M059J (cell line): ENCODE results near the gene EGF. TPM values are rescaled to one million over a fixed set of nuclear protein-coding genes. Genes with fewer than 3 reads are reported as not detected.

Experiments
- DNase-seq: peaks from one replicate; pipeline ENCODE4 v3.0.0-alpha.2; 2012; ENCODE audit warnings: low read depth
- total RNA-seq: library from RNA; depleted of rRNA; stranded (reverse); fragments of >200 nt; shearing (Covaris generic); gene quantifications from 2 replicates; pipeline ENCODE4 v1.2.3, GENCODE V29; 2014

Gene EGF
- total RNA-seq, 1 experiment from 2014 or later: 4.9 TPM

DNA sequence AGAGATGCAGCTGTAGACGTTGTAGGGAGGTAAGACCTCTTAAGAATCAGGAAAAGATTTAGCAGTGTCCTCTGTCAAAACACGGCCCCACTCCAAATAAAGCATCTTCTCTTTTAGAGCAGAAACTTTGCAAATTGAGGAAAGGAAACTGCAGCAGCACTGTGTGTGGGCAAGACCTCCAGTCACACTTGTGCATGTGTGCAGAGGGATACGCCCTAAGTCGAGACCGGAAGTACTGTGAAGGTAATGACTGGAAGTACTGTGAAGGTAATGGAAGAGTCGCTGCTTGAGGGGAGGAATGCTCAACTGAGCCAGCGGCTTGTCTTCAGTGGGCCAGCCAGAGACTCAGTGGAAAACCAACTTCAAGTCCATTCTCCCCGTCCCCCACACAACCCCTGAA lies 46.5 kb downstream of the EGF start:
- no peak for DNase-seq

DNA sequence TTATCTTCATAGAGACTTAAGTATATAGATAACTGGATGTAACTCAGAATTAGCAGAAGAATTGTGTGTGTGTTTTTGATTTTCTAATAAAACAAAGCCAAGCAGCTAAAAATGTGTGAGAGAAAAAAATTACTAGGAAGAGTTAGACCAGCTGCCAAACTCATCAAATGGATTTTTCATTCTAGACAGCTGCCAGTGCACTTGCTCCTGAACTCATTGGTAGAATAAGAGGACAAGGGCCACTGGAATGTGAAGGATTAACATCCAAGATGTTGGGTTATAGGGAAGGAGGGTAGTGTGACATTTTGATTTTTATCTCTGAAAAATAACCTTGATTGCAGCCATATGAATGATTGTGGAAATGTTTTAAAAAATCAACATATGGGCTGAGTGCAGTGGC lies 49.7 kb downstream of the EGF start:
- no peak for DNase-seq

DNA sequence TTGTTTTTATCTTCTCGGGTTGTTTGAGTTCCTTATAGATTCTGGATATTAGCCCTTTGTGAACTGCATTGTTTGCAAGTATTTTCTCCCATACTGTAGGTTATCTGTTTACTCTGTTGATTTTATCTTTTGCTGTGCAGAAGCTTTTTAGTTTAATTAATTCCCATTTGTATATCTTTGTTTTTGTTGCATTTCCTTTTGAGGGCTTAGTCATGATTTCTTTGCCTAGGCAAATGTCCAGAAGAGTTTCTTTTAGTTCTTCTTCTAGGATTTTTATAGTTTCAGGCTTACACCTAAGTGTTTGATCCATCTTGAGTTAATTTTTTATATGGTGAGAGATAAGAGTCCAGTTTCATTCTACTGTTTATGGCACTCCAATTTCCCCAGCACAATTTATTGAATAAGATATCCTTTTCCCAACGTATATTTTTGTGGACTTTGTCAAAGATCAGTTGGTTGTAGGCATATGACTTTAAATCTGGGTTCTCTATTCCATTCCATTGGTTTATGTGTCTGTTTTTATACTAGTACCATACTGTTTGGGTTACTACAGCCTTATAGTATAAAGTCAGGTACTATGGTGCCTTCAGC lies 54.3 kb downstream of the EGF start:
- peak; percentile 36 for DNase-seq

DNA sequence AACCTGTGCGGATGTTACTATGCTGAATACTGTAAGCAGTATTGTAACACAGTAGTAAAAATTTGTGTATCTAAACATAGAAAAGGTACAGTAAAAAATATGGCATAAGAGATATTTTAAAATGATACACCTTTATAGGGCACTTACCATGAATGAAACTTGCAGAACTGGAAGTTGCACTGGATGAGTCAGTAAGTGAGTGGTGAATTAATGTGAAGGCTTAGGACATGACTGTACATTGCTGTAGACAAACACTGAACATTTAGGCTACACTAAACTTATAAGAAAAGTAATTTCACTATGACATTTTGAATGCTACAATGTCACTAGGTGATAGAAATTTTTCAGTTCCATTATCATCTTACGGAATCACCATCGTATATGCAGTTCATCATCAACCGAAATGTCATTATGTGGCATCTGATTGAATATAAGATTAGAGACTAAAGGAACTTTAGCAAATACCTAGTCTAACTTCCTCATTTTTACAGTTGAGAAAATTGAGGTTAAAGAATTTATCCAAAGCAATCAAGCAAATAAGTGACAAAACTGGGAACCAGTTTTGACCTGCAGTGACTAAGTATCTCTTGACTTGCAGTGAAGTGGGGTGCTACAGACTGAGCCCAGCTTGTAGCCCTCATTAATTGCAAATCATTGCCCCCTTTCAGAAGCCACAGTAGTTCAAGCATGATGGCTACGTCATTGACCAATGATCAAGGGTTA lies 55.3 kb downstream of the EGF start:
- peak; percentile 74 for DNase-seq

DNA sequence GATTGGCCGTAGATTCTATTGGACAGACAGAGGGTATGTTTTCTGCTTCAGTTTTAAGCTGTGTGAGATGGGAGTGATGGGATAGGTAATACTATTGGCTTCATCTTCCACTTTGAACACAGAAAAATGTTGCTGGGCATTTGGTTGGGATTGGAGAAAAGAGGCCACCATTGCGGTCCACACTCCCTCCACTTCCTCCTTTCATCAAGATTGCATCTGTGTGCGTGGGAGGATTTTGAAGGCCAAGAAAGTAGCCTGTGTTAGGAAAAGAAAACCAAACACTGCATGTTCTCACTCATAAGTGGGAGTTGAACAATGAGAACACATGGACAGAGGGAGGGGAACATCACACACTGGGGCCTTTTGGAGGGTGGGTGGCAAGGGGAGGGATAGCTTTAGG lies 56.4 kb downstream of the EGF start:
- DNase-seq: no peak

DNA sequence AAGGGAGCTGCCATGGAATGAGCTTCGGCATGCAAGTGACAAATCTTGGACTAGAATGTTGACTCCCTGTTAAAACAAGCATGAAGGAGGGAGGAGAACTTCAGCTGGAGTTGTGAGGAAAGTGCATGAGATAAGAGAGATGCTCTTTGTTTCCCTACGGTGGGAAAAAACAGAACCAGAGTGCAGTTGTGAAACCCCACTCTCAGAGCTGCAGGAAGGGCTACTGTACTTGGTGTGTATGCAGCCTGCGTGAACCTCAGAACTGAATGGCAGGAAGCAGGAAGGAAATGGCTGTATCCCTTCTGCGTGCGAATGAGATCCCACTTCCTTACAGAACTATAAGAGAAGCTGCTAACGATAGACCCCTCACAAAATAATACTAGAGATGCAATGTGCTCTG lies 57.2 kb downstream of the EGF start:
- no peak for DNase-seq

DNA sequence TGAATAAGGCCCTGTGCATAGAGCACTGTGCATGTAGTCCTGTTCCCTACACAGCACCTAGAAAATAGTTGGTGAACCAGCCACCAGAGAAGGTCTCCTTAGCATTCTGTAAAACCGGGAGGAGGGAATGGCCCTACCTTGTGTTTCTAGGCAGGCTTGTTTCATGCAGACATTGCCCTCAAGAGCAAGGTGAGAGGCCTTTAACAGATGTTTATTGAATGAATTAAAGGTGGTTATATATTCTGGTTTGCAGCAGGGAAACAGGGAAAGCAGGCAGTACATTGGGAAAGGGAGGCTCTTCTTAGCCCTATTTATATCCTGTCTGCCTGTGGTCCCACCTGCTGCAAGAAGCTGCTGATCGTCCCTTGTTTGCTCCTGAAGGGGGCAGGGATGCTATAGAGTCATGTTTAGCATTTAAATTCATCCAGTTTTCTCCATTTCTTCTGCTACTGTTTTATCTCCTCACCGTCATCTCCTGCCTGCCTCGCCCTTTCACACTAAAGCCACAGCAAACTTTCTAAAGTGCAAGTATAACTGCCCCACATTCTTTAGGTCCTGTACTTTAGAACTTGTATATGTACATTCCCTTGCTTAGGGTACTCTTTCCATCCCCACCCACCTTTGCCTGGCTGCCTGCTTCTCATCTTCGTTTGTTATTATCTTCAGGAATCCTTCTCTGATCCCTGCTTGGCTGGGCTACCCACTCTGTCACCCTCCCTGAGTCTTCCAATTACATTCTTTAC lies 60.3 kb downstream of the EGF start:
- DNase-seq: no peak

DNA sequence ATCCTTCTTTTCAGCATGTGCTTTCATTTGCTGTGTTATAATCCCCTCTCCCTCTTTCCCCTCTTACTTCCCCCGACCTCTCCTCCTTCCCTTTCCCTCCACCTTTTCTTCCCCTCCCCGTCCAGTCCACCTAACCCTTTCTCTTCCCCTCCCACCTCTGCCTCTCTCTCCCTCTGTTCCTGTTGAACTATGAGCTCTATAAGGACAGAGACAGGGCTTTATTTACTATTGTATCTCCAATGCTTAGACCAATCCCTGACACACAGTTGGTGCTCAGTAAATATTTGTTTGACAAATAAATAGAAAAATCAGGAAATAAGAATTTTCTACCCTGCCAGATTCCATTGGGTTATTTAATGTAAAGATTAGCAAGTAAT lies 60.8 kb downstream of the EGF start:
- DNase-seq: no peak

DNA sequence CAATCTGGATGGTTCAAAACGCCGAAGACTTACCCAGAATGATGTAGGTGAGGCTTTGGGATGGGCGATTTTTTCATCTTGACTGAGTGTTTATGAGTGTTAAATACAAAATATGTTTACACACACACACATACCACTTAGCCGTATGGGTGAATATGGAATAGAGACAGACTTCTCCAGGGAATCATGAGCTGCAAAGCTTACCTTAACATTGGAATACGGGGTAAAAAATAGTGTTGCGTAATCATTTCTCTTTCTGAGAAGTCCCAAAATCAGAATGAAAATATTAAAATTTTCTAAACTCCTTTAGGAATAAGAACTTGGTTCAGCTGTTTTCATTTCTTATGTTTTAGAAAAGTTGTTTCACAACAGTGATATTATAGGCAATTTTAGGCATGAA lies 63.5 kb downstream of the EGF start:
- no peak for DNase-seq

DNA sequence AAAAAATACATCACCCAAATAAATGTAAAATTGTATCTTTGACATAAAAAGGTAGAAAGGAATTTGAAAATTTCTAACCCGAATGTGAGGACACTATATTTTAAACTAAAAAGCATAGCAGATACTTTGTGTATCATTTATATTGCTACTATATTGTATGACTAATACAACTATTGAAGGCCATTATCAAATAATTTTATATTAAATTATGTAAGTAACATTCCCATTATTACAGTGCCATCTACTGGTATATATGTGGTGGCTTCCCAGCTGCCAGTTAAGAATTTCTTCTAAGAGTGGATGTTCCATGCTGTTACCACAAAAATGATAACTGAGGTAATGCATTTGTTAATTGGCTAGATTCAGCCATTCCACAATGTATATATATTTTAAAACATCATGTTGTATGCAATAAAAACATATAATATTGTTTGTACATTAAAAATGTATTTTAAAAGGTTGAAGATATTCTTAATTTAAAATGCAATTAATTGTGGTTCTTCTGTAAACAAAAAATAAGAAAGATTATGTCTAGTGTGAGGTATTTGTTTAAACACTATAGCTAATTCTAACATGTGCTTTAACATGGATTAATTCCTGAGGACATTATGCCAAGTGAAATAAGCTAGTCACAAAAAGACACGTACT lies 65.3 kb downstream of the EGF start:
- peak; percentile 41 for DNase-seq

DNA sequence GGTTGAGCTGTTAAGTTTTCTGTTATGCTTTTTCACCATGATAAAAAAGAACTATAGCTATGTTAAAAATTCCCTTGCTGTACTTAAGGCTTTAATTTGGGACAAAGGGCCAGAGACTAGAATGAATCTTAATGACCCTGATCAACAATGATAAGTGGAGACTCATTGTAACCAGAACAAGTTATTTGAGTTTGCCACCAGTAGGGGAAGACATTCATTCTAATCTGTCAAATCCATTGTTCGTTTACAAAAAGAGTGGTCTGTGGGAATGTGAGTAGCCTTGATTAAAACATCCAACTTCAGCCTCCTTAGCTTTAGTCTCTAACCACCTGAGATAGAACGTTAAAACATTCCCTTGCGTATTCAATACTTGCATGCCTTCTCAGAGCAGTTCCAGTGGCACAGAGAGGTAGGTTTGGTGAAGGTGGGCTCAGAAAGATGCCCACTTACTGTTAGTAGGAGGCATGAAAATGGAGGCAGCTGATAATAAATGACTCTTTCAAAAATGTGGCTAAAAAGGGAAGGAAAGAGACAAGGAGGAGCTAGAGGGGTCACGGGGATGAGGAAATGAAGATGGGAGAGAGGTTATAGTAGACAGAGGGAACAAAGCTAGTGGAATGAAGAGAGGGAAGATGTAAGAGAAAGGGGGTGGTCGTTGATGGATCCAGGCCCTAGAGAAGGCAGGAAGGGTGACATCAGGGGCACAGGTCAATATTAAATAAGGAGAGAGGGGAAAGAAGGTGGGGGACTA lies 66.2 kb downstream of the EGF start:
- DNase-seq: peak; percentile 12

DNA sequence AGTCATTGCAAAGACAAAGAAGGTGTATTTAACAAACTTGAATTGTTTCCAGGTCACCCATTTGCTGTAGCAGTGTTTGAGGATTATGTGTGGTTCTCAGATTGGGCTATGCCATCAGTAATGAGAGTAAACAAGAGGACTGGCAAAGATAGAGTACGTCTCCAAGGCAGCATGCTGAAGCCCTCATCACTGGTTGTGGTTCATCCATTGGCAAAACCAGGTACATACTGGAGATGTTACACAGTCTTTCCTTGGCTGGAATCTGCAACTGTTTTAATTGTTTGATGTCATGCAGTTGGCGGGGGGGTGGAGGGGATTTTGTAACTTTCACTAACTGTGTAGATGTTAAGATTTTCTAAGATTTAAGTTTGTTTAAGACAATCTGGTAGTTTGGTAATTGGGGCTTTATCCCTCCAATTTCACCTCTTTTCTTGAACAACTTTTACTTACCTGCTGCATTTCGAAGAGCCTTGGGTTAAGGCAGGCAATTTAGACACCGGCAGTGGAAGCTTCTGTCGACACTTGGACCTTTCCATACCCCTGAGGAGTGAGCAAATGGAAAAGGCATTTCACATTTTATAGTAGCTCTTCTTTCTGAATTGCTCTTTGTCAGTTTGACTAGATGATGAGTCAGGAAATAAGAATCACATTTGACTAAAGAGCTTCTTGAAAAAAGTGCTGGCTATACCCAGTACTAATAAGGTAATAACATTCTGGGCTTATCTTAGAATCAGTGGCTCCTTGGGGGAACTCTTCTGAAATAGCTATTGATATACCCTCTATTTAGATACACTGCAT lies 67.4 kb downstream of the EGF start:
- DNase-seq: peak; percentile 82

DNA sequence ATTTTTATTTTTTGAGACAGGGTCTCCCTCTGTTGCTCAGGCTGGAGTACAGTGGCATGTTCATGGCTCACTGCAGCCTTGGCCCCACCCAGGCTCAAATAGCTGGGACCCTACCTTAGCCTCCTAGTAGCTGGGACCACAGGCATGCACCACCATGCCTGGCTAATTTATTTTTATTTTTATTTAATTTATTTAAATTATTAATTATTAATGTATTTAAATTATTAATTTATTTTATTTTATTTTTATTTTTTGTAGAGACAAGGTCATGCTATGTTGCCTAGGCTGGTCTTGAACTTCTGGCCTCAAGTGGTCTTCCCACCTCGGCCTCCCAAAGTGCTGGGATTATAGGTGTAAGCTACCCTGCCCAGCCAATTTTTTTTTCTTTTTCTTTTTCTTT lies 69.3 kb downstream of the EGF start:
- DNase-seq: no peak

DNA sequence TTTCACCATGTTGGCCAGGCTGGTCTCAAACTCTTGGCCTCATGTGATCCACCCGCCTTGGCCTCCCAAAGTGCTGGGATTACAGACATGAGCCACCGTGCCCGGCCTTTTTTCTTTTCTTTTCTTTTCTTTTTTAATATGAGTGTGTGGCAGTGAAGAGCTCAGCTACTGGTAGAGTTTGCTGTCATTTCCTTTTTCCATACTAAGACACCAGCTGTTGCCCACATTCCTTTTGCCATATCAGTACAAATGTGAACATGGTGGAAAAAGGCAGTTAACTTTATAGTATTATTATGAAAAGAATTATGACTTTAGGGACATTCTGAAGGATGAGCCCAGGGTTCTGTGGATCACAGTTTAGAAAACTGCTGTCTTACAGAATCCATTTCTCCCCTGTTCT lies 69.8 kb downstream of the EGF start:
- no peak for DNase-seq

DNA sequence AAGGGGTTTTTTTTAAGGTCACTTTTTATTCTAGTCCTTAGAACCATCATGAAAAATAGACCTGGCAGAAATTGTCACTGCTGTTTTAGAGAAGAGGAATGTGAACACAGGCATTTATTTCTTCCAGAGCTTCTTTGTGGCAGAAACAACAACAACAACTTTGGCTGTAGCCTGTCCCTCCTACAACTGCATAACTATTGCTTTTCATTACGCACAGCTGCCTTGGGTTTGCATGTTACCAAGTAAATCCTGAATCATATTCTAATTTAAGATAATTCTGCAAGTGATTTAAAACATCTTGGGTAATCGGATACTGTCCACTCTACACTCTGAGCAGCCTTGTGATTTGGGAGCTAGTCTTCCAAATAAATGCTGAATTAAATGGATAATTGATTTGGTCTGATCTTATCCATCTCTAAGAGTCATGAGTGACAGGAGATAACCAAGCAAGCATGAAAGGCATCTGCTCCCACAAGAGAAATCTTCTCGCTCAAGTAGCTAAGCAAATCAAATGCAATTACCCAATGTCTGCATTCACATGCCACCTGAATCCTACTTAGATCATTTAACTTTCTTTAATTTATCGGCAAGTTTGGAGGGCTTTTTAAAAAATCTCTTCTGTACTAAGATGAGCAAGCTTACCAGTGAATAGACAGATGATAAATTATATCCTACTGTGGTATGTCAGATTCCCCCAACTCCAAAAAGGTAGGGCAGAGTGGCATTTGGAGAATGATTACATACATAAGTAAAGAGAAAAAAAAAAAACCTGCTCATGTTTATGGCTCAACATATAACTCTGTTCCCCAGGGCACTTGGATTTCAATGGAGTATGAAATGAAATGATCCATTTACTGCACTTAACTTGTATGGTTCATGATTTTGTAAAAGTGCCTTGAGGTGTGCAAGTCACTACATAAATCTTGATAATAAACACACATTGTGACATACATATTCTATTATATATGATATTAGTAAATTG lies 73.6 kb downstream of the EGF start:
- DNase-seq: no peak

DNA sequence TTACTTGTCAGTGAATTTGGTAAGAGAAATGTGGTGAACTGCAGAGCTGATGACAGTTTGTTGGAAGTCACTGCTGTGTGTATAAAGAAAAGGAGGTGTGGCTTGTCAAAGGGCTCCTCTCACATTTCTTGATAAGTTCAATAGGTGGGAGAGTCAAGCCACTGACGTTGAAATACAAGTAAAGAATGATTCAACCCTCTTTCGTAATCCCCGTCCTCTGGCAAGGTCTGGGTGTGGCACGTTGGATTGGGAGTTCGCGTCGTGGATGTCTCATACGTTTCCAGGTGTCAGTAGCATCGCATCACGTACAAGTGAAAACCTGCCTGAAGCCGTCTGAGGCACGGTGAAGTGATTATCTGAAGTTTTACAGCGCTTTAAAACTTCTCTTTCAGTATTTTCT lies 76.4 kb downstream of the EGF start:
- DNase-seq: no peak

DNA sequence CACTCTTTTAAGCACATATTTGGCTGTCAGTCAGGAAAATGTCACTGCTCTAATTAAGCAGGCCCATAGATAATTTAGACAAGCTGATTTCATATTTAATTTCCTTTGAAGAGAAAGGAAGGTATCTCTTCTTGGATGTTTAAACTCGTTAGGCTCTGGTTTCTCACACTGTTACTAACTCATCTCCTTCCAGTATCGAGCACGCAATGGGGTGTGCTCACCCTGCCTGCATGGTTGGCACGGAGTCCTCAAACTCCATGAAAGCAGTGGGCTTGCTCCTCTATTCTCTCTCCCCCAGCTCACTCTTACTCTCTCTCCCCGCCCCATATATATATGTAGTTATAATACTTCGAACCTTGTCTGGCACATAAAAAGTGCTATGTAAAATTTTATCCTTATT lies 76.9 kb downstream of the EGF start:
- no peak for DNase-seq

DNA sequence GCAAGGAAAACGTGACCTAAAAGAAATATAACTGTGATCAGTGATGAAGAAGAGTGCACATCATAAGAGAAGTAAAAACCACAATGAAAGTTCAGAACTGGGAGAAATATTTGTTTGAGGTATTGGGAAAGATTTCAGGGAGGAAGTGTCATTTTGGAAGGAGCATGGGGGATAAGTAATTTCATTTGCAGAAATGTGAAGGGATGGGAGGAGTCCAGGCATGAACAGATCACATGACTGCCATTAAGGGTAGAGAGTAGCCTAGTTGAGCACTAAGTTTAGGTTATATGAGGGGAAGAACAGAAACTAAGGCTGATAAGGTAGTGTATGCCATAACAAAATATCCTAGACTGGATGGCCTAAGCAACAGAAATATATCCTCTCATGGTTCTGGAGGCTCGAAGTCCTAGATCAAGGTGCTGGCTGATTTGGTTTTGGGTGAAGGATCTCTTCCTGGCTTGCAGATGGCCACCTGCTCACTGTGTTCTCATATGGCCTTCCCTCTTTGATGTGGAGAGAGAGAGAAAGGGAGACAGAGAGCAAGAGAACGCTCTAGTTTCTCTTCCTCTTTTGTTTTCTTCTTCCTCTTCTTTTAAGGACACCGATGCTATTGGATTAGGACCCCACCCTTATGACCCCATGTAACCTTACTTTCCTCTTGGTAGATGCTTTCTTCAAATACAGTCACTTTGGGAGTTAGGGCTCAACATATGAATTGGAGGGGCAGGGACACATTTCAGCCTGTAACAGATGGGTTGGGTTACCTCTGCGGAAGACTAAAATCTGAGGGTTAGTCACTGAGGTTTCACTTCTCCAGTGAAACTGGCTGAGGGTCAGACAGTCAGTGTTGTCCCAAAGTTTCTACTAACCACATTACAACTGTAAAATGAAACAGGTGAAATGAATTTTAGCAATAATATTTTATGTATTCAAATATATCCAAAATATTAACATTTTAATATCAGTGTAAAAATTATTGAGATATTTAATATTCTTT lies 77.9 kb downstream of the EGF start:
- DNase-seq: no peak

DNA sequence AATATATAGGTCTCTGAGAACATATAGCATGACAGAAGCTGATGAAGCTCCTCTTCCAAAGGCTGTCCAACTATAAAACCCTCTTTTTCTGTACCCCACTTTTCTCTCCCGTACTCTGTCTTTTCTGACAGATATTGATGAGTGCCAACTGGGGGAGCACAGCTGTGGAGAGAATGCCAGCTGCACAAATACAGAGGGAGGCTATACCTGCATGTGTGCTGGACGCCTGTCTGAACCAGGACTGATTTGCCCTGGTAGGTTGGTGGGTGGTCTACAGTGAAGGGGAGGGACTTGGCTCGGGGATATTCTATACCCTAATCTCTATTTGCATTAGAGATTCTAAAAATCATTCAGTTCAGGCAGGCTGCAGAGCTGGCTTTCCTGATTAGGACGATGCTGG lies 80.4 kb downstream of the EGF start:
- DNase-seq: no peak
